Stimulated activated CD4-positive, alpha-beta T cell treated with anti-CD3 and anti-CD28 coated beads, Interleukin-1b, Interleukin-23, amount 100 ng/mL, for 24 hours (primary cell): ENCODE data around the gene TEPSIN.

ENCODE experiments used
- DNase-seq, 4 experiments: peaks; one replicate each; pipeline ENCODE4 v3.0.0-alpha.2; 2020; ENCODE audit warnings: low read depth in 4 of 4, low spot score in 1 of 4

Gene TEPSIN

DNA sequence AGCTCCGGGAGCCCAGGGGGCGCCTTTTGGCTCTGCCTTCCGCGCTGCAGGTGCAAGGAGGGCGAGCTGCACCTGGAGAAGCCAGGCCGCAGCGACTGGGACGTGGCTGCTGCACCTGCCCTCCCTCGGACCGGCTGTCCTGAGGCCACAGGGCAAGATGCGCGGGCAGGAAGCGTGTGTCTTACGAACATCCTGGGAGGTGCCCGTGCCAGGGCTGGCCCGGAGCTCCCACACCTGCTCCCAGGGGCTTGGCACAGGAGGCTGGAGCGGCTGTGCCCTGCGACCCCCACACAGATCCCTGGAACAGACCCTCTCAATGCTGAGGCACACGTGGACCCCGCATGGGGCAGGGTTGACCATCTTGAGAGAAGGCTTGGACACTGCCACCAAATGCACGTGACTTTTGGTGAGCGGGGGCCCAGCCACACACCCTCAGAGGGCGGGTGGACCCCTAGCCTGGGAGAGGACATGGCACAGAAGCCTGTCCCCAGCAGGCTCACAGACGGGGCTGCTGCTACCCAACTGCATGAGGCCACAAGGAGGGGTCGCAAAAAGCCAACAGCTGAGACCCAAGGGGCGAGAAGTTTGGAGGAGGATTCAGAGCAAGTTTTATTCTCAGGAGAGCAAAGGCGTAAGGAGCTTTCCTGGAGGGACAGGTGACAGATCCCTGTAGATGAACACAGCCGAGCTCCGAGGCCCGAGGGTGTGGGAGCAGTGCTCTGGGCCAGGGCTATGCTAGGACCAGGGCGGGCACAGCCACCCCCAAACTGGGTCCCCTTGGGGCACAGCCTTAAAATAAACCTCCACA is 11.6 kb upstream of the TEPSIN start:
- DNase-seq, result no peak

DNA sequence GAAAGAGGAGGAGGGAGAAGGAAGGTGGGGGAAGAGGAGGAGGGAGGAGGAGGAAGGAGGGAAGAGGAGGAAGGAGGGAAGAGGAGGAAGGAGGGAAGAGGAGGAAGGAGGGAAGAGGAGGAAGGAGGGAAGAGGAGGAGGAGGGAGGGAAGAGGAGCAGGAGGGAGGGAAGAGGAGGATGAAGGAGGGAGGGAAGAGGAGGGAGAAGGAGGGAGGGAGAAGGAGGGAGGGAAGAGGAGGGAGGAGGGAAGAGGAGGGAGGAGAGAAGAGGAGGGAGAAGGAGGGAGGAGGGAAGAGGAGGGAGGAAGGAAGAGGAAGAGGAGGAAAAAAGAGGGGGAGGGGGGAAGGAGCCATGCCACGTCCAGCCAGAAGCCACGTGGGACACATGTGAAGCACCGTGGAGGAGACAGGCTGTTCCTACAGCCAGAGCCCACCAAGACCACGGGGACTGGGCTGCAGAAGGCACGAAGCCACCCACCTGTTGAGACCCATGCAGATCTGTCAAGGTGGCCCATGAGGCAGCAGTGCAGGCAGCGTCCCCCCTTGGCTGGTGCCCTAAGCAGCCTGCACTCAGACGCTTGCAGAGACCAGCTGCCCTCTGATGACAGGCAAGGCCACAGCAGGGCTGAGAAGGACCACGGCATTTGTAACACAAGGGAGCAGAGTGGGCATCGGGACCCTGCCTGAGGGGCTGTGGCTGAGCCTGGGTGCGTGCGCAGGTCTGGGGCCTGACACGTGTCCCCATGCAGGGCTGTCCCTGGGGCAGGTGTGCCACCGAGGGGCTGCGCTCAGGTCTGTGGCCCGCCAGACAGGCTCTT is 10.6 kb upstream of the TEPSIN start:
- no peak for DNase-seq

DNA sequence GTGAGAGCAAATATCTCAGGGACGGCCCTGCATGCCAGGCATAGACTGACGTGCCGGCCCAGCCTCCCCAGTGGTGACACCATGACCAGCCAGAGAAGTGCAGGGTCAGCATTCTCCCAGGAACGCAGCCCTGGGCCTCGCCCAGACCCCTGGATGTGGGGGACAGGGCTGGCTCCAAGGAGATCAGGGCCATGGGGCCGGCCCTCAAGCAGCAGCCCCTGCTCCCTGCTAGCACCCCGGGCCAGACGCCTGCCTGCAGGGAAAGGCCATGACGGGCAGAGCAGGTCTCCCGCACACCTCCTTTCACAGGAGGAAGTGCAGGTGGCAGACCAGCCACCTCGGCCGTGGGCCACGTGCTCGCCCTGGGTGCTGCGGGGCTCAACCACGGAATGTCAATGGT is 9.8 kb upstream of the TEPSIN start:
- DNase-seq, result no peak

DNA sequence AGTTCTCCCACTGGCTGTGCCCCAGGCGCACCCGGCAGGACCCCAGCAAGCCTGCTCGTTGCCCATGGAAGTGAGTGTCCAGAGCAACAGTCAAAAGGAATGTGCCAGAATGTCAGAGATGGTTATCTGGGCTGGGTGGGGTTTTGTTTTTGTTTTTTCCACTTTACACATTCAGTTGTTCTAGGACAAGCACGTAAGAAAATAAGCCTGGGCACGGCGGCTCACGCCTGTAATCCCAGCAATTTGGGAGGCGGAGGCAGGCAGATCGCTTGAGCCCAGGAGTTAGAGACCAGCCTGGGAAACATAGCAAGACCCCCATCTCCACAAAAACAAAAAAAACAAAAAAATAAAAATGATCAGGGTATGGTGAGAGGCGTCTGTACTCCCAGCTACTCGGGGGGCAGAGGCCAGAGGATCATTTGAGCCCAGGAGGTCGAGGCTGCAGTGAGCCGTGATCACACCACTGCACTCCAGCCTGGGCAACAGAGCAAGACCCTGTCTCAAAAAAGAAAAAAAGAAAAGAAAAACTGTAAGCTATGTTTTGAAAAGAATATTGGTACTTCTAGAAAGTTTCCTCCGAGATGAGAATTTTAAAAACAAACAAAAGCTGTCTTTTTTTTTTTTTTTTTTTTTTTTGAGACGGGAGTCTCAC is 8.6 kb upstream of the TEPSIN start:
- DNase-seq, result no peak

DNA sequence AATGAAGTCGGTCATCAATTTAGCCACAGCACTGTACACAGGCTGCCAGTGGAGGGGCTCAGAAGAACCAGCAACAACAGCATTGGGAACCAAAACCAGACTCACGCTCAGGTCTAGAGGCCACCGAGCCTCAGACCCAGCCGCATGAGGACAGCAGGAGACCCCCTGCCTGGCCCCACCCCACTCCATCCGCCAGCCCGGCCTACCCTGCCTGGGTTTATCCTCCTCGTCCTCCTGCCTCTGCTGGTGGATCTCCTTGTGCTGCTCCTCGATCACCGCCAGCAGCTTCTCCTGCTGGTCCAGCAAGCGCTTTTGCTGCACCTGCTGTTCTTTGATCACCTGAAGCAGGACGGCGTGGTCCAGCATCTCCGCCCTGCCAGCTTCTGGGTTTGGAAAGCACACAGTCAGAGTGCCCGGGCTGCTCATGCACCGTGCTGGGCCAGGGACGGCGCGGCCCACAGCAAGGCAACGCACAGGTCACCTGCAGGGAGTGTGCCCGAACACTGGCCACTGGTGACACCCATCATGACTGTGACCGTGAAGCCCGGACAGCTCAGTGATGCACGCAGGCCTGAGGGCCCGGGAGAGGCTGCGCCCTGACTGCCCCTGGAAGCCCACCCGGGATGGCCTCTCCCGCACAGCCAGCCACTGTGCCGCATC is 8.0 kb upstream of the TEPSIN start:
- no peak for DNase-seq

DNA sequence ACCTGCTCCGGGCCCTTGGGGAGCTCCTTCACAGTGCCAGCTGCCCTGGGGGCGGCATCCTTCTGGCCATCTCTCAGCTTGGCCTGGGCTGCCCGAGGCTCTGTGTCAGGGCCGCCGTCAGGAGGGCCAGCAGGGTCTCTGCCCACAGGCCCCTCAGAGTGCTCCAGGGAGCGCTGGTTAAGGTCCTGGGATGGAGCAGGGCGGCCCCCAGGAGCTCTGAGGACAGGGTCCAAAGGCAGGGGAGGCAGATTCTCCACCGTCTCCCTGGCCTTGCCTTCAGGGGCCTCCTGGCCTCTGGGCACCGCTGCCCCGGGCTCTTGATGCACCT is 7.5 kb upstream of the TEPSIN start:
- no peak for DNase-seq

DNA sequence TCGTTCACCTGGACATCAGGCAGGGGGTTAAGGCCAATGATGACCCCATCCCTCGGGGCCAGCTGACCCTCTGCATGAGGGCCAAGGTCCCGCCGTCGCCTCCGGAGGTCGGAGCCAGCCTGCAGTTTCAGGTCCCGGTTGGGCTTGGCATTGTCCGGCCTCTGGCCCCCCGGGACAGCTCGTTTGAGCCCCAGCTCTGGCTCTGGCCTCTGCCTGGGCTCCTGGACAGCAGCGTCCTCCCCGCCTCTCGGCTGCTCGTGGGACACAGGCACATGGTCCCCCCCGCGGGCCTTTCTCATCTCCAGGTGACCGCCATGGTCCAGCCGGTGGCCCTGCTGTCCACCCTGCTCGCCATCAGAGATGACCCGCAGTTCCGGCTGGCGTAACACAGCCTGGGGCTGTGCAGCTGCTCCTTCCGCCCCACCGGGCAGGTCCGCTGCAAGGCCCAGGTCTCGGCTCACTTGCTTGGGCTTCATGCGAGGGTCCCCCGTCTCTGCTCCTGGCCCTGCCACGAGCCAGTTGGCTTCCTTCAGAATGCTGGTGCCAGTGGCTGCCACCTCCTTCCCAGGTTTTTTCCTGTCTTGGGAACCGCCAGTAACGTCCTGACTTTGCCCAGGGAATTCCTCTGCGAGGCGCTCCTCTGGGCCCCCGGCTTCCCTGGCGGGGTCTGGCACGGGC is 6.9 kb upstream of the TEPSIN start:
- no peak for DNase-seq

DNA sequence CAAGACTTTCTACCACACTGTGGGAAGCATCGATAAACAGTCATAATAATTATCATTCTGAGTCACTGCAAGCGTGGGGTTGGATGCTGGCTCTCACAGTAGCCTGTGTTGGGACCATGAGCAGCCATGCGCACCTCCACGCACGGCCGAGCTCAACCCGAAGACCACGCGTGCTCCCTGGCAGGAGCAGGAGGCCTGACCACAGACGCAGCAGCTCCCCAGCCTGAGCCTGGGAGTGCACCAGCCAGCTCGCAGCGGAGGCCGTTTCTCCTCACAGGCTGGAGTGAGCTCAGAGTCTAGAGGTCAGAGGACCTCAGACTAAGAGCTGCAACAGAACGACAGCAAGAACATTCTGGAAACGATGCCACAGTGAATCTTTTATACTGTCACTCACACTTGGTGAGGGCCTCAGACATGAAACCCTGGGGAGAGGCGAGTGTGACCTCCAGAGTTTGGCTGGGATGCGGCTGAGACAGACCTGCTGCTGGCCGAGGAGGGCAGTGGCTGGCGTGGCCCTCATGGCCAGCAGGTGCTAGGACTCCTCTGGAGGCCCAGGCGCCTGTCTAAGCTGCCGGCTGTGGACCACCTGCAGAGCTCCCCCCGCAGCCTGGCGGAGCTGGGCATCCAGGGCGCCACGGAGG is 6.3 kb upstream of the TEPSIN start:
- no peak for DNase-seq

DNA sequence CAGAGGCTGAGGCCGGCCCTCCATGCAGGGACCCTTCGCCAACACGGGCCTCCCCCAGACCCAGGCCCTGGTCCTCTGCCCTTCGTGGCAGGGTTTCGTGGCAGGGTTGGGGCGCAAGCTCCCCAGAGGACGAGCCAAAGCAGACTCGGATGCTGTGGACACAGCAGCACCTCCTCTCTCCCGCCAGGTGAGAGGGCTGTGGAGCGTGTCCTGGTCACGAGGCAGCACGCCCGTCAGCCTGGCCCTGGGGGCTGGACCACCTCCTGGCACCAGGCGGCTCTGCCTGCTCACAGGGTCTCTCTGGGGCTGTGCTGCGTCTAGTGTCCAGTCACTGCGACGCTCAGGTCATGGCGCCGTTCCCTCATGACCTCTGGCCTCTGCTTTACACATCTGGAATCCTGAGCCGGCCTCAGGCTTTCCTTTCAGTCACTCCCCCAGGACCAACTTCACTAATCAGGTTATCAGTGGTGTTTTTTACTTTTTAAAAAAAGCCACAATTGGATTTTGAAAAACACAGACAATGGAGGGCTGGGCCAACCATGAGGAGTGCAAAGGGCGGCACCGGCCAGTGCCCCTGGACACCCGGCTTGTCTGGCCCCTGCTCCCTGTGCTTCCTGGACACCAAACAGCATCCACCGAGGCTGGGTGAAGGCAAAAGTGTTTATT is 5.6 kb upstream of the TEPSIN start:
- no peak for DNase-seq

DNA sequence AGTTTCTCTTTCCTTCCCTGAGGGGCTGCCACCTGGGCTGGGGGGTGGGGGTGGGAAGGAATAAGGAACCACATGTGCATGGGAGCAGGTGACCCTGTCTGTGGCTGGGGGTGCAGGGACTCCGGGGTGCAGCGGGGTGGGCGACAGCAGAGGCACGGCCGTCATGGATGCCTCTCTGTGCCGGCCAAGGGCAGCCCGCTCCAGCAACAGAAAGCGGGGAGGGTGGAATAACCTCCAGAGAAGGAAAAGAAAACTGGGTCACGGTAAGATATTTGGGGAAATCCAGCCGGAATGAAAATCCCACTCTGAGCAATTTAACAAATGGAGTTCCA is 4.4 kb upstream of the TEPSIN start:
- no peak for DNase-seq

DNA sequence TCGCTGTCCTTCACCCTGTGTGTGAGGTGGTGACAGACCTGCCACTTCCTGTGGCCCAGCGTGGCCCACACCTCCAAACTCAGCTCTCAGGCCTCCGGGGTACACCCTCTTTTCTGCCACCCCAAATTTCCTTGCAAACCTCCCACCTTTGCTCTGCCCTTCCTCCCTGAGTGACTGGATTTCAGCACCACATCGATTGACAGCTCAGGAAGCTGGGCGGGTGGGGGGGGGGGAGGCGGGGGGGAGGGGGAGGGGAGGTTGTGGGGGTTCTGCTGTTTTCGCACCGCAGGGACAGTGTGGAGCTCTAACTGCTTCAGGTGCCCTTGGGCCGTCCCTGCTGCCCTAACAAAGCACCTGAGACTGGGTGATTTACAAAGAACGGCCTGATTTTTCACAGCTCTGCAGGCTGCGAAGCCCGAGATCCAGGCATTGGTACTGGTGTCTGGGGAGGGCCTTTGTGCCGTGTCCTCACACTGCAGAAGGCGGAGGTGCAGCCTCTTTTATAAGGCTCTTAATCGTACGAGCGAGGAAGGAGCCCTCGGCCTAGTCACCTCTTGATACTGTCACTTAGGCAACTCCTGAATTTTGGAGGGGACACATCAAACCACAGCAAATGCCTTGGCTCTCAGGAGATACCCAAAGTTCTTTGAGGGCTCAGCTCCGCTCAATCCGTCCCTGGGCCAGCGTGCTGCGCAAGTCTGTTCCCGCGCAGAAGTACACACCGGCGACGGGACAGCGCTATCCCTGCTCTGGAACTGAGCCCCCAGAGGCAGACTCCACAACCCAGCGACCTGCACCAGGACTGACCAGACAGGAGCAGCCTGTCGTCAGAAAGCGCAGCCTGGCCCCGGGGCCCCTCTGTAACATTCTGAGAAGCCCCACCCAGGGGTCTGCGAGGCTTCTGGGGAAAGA is 3.8 kb upstream of the TEPSIN start:
- no peak for DNase-seq

DNA sequence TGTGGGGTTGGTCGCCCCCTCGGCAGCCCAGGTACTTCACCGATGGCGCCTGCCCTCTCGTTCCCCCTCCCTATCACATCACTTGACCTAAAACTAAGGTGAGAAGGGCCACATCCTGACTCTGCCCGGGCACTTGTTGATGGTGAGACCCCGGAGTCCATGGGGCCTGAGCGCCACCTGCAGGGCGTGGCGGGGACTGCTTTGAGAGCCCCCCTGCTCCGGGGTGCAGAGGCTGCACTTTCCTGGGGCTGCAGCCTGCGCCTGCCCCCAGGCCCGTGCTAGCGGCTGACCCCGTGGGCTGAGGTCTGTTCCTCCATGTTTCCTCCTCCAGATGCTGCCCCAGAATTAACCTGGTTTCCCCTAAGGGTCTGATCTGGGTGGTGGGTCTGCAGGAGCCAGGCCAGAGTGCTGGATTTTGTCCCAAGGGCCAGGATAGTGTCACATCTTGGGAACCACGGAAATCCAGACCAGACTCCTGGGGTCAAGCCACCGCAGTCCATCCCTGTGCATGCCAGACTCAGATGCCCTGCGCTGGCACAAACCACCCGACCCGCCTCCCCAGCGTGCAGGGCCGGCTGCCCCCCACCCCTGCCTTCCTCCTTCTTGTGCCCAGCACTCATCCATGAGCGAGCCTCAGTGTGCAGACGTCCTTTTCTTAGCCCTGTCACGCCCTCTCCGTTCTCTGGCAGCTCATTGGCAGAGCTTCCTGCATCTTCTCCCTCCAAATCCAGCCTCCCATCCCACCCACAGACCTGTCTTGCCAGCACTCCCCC is 3.0 kb upstream of the TEPSIN start:
- DNase-seq, result peak in 2 of 4 experiments; percentile 48 to 50

DNA sequence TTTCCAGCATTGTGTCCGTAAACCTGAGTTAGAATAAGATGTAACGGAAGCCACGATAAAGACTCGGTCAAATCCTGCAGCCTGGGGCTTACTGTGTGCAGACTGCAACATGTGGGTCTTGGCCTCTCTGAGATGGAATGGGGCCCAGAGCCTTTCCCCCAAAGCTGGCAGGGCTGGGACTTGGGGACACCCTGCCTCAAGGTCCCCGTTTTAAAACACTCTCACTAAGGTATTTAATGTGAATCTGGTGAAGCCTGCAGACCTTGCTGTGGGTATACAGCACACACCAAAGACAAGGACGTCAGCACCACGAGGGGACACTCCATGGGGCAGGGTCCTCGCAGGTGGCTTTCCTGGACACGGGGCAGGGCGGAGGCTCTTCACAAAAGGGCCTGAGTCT is 2.3 kb upstream of the TEPSIN start:
- DNase-seq, result no peak

DNA sequence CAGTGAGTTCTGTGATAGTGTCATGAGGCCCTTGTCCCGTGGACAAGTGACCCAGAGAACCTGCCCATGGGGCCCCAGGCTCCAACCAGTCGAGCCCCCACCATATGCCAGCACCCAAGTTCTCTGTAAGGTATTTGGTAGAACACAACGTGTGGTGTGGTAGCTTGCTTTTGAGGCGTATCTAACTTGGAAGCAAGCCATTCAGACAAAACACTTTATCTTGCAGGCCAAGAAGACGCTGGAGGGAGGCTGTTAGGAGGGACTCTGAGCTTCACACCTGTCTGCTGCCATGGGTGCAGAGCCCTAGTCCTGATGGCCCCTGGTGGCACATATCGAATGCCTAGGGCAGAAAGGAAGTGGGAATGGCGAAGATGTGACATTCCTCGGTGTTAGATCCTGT is 1.9 kb upstream of the TEPSIN start:
- DNase-seq, result no peak

DNA sequence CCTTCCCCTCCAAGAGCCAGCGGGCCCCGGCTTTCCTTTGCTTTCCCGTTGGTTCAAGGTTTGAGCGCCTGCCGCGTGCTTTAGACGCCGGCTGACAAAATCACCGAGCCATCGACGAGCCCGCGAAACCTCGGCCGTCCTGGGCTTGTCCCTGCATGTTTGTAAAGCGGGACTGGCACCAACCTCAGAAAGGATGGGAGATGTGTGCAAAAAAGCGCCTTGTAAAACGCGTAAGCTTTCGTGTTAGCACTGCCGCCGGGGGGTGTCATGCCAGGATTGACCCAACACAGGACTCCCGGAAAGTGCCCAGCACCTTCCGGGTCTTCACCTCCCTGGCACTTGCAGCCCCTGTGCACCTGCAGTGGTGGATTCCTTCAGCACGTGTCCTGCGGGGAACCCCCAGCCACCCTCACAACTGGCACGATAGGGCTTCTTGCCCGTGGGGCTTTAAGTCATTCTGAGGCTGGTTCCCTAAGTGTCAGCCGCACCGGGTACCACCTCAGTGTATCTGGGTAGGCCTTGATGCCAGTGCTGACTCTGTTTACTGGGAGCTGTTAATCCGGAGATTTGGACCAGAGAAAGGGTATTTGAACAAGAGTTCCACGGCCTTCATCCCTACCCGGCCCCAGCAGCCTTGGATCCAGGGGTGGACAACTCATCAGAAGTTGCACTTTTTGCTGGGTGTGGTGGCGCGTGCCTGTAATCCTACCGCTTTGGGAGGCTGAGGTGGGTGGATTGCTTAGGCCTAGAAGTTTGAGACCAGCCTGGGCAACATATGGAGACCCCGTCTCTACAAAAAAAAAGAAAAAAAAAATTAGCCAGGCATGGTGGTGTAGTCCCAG is 1.1 kb upstream of the TEPSIN start:
- peak in 2 of 4 experiments; percentile 37 to 47 for DNase-seq

DNA sequence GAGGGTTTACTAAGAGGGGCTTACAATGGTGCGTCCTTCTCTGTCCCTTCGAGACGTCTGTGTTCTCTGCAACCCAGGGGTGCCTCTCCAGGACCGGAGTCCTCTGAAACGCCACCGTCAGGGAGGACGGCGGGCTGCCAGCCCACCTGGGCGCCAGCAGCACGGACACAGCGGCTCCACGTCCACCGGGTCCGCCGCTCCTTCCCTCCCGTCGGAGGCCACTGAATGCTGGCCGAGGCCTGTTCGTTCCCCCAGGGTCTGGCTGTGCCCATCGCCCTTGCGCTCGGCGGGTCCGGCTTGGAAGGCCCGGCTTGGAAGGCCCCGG is 403 bp downstream of the TEPSIN start:
- no peak for DNase-seq

DNA sequence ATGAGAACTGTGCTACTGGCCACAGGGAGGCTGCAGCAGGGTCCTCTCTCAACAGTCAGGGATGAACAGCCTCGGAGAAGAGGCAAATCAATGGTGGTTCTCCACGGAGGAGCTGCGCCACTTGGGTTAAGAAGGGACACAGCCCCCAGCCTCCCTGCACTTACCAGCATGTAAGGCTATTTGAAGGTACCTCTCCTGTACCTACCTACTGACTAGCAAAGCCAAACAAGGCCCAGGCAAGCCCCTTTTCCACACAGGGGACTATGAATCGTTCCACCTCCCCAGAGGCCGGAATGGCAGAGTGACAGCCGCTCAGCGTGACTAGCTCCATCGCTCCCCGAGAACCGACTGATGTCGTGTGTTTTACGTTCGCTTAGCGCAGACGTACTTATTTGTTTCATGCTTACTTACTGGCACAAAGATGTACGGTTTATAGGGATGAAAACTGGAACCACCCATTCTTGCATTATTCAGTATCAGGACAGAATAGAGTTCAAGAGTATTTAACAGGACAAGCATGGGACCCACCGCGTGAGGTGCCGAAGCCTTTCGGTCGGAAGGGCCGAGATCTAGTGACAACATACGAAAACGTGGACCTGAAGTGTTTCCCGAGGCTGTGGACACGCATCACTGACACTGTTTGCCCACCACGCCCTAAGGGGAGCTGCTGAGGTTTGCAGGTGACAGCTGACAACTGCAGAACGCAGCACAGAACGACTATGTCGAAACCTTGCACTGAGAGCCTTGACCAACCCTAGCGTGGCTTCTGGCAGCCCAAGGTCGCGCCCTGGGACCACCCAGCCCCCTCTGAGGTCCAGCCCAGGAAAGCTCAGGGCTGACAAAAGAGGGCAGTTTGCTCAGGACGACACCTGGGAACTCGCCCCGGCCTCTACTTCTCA is 1.0 kb downstream of the TEPSIN start:
- DNase-seq, result no peak
